Panc1 (cell line): ENCODE results near the gene B4GALT2. TPM values are rescaled to one million over a fixed set of nuclear protein-coding genes. Genes with fewer than 3 reads are reported as not detected.

Experiments used
- ATAC-seq: fragments of 200-7000 bp; cut with Tn5 transposase; 2 replicates; pipeline ENCODE4 v1.9.1; 2020; ENCODE audit warnings: mild to moderate bottlenecking, moderate library complexity
- BruUV-seq: library from RNA; stranded (reverse); fragments of 400-500 nt; replicated peaks from 2 replicates; lab custom pipeline; 2021; lab: Mats Ljungman, UMichigan
- CTCF ChIA-PET: fragments of 300-600 bp; sonication (Branson Sonifier 250); formaldehyde crosslinking; loops from one replicate; lab custom pipeline; 2022; ENCODE audit warnings: antibody characterized with exemption; lab: Charles Lee
- POLR2A ChIA-PET: fragments of 300-600 bp; sonication (Branson Sonifier 250); formaldehyde crosslinking; loops from one replicate; lab custom pipeline; 2022; ENCODE audit warnings: antibody characterized with exemption; lab: Charles Lee
- DNase-seq: peaks from one replicate; pipeline ENCODE4 v3.0.0-alpha.2; 2010; ENCODE audit warnings: low read depth, low spot score
- H3K27ac ChIP-seq: 2 replicates; pipeline ENCODE4 v1.5.1; 2011; ENCODE audit warnings: mild to moderate bottlenecking, low read length, inconsistent platforms
- H3K27me3 ChIP-seq: fragments of 200-500 bp; sonication (Bioruptor generic); 2 replicates; pipeline ENCODE4 v1.6.0; 2014; ENCODE audit warnings: low read length, inconsistent platforms; ENCODE audit not compliant: control insufficient read depth, insufficient read depth
- H3K36me3 ChIP-seq: fragments of 200-500 bp; sonication (Bioruptor generic); 2 replicates; pipeline ENCODE4 v1.5.1; 2014; ENCODE audit warnings: inconsistent platforms, mild to moderate bottlenecking, low read length, moderate library complexity; ENCODE audit not compliant: control insufficient read depth, insufficient read depth
- H3K4me1 ChIP-seq: 2 replicates; pipeline ENCODE4 v1.5.1; 2011; ENCODE audit warnings: inconsistent platforms, mild to moderate bottlenecking, low read length, moderate library complexity; ENCODE audit not compliant: control insufficient read depth, insufficient read depth
- H3K4me3 ChIP-seq, 2 experiments: 2 replicates each; pipeline ENCODE4 v1.5.1; 2011 to 2012; ENCODE audit warnings: low read depth in 2 of 2, low read length in 2 of 2, mild to moderate bottlenecking in 2 of 2, inconsistent platforms in 1 of 2, moderate library complexity in 1 of 2
- H3K9me3 ChIP-seq: fragments of 200-500 bp; sonication (Bioruptor generic); 2 replicates; pipeline ENCODE4 v1.5.1; 2014; ENCODE audit warnings: low read depth, mild to moderate bottlenecking, inconsistent platforms, low read length, moderate library complexity; ENCODE audit not compliant: control insufficient read depth, insufficient read depth
- CTCF ChIP-seq: fragments of 450-650 bp; IDR thresholded peaks from 2 replicates; pipeline ENCODE4 v1.5.1; 2017; ENCODE audit warnings: mild to moderate bottlenecking
- POLR2AphosphoS5 ChIP-seq: IDR thresholded peaks from 2 replicates; pipeline ENCODE4 v1.6.1; 2012; ENCODE audit warnings: mild to moderate bottlenecking, low read depth, low read length, moderate library complexity
- REST ChIP-seq, 2 experiments: IDR thresholded peaks; 2 replicates each; pipeline ENCODE4 v1.6.1; 2011 to 2012; ENCODE audit warnings: low read depth in 2 of 2, control low read depth in 1 of 2, low read length in 1 of 2, mild to moderate bottlenecking in 1 of 2, moderate library complexity in 1 of 2; ENCODE audit not compliant: insufficient read depth in 1 of 2
- SIN3A ChIP-seq: IDR thresholded peaks from 2 replicates; pipeline ENCODE4 v1.6.1; 2012; ENCODE audit warnings: low read depth, mild to moderate bottlenecking, low read length, moderate library complexity, borderline replicate concordance; ENCODE audit not compliant: insufficient read depth
- TCF7L2 ChIP-seq: IDR thresholded peaks from 2 replicates; pipeline ENCODE4 v1.6.1; 2011; ENCODE audit warnings: mild to moderate bottlenecking, low read depth, low read length, inconsistent platforms
- in situ Hi-C: cut with HindIII; loops from 2 replicates; pipeline ENCODE4 v1.10.0; 2016; ENCODE audit warnings: low sequenced_read_pairs, low pct_unique_long_range_greater_than_20kb
- intact Hi-C: fragments of 100-400 bp; cut with micrococcal nuclease; formaldehyde crosslinking; loops from one replicate; pipeline ENCODE4 v1.10.0; 2022; ENCODE audit not compliant: unreplicated experiment
- total RNA-seq: library from RNA; stranded (reverse); gene quantifications from one replicate; pipeline ENCODE4 v1.2.1, GENCODE V29; 2021; ENCODE audit not compliant: unreplicated experiment

Gene B4GALT2
- total RNA-seq, 1 experiment from 2014 or later = 90.1 TPM

- intact Hi-C loops = no loop called here
- Histone ChIP-seq H3K4me3 (no peak overlapping the region), H3K4me1 (peaks cover 2% of the 10 kb centered on the region; the same call in 1 of the 2 replicates), H3K27me3 (no peaks in the 10 kb centered on the region), H3K27ac (no peak overlapping the region), H3K36me3 (no peaks in the 10 kb centered on the region), H3K9me3 (no peaks in the 10 kb centered on the region)
- no TSS peak for BruUV-seq
- ChIA-PET POLR2A (no interaction called here), CTCF (no interaction called here)
- in situ Hi-C loops = no loop called here
- ATAC-seq (no peak), DNase-seq (no peak)
- TF ChIP-seq CTCF (no peak), REST (IDR thresholded peaks at IDR 0.05; ENCODE audit: insufficient read depth in 1 of 2, low read depth in 2 of 2, low read length in 1 of 2) (no peak), SIN3A (no peak), TCF7L2 (no peak), POLR2AphosphoS5 (no peak)
These were observed 29.2 kb downstream of the B4GALT2 start for GRCh38 chr1:44008259-44008658.

- Histone ChIP-seq H3K36me3 (no peaks in the 10 kb centered on the region), H3K27ac (no peak overlapping the region), H3K4me3 (no peak overlapping the region), H3K27me3 (no peaks in the 10 kb centered on the region), H3K9me3 (no peaks in the 10 kb centered on the region), H3K4me1 (peaks cover under 1% of the 10 kb centered on the region; the same call in 1 of the 2 replicates)
- intact Hi-C loops = no loop called here
- CTCF ChIA-PET = interaction anchor here (1.6 kb wide), 1 partner anchor 37 kb away, joined by 10 read pairs; no protein-coding TSS in a partner anchor
- ATAC-seq (peak; percentile 53; the same call in 1 of the 2 replicates), DNase-seq (no peak)
- in situ Hi-C loops = no loop called here
- POLR2A ChIA-PET = interaction anchor here (0.6 kb wide), 1 partner anchor 19 kb away, joined by 3 read pairs; no protein-coding TSS in a partner anchor
- no TSS peak for BruUV-seq
- no peak for TF ChIP-seq REST (IDR thresholded peaks at IDR 0.05; ENCODE audit: insufficient read depth in 1 of 2, low read depth in 2 of 2, low read length in 1 of 2)
- no peak for TF ChIP-seq TCF7L2
- no peak for TF ChIP-seq CTCF
- TF ChIP-seq SIN3A = no peak
- TF ChIP-seq POLR2AphosphoS5 = no peak
These were observed 32.0 kb downstream of the B4GALT2 start for GRCh38 chr1:44010935-44011471.
